HG02852 (cell line): ENCODE results near the gene DOCK11.
"Not testable (repeated sequence)": the region's sequence is repeated elsewhere in the genome, so short reads cannot be mapped to it uniquely, and the experiment has no call there.

Source experiments
- ATAC-seq: cut with Tn5 transposase; IDR thresholded peaks from one replicate; pipeline ENCODE4 v1.9.1; 2021; ENCODE audit warnings: mild to moderate bottlenecking, moderate library complexity; ENCODE audit not compliant: unreplicated experiment

DOCK11 gene

DNA sequence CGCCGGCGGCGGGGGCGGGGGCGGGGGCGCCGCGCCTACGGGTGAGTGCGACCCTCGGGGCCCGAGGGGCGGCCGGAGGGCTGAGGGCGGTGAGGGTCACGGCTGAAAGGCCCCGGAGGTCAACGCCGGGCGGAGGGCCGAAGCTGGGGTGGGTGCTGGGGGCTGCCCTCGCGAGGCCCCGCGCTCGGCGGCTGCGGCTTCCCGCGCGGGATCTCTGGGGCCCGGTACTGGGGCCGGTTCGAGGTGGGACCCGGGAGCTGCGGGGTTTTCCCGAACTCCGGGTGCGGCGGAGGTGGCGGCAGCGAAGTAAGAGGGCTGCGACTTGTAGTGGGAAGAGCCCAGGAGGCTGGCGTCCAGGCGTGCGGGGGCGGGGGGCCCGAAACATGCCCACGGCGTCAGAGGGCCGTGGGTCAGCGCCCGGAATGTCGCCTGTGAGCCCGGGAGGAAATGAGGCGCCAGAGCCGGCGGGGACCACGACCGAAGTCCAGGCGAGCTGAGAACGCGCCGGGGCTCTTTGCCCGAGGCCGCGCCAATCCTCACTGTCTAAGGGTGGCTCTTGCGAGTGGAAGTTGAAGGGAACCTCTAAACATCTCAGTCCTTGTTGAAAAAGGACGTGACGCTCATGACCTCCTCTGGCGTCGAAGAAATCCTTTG is 232.2 kb downstream of the DOCK11 start:
- peak; percentile 8 for ATAC-seq

DNA sequence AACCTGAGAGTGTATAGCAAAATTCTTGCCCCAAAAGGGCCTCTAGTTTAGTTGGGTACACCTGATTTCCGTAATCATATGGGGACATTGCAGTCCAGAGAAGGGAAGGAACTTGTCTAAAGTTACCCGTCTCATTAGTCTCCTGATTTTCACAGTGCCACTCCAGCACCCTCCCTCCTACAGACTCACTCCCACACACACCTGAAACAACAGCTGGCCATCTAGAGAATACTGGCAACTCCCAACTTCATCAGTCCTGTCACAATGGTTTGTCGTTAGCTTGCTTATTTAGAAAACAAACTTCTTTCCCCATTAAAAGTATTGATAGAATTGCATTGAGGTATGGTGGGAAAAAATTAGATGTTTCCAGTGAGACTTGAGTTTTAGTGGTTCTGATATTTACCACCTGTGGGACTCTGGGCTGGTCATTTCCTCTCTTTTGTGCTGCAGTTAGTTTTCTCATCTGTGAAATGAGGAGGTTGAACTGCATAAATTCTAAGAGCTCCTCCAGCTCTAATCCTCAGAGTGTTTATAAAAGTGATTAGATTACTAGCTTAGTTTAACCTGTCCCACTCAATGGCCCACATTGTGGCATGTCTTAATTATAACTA is 233.5 kb downstream of the DOCK11 start:
- ATAC-seq = no peak

DNA sequence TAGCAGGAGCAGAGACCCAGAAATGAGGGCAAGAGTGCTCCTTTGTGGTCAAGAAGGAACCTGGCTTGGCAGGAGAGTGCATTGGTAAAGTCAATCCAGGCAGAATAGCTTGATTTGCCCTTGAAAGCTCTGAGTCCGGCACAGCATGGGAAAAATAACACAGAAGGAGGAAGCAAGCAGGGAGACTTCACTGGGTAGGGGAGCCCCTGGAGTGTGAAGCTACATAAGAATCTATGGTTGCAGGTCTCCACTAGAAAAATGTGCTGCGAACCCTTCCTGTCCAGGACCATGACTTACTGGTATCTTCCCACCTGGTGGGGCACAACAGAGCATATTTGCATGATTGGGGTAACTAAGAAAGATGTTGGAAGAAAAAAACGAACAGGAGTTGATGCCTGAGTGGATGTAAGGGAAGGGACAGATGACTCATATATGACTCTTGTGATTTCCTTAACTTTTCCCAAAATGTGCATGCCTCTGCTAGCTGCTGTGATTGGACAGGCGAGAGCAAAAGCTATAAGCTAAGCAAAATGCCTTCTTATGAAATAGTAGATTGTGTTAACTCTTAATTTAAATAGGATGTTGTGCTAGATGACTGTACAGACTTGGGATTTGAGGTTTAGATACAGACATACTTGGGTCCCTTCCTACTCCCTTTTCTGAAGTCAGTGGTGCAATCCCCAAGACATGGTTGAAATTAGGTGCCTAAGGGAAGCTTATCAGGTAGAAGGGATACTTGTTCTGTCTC is 235.1 kb downstream of the DOCK11 start:
- no peak for ATAC-seq

DNA sequence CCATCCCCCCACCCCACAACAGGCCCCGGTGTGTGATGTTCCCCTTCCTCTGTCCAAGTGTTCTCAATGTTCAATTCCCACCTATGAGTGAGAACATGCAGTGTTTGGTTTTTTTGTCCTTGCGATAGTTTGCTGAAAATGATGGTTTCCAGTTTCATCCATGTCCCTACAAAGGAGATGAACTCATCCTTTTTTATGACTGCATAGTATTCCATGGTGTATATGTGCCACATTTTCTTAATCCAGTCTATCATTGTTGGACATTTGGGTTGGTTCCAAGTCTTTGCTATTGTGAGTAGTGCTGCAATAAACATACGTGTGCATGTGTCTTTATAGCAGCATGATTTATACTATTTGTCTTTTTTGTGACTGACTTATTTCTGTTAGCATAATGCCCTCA is 236.9 kb downstream of the DOCK11 start:
- ATAC-seq = not testable (repeated sequence)

DNA sequence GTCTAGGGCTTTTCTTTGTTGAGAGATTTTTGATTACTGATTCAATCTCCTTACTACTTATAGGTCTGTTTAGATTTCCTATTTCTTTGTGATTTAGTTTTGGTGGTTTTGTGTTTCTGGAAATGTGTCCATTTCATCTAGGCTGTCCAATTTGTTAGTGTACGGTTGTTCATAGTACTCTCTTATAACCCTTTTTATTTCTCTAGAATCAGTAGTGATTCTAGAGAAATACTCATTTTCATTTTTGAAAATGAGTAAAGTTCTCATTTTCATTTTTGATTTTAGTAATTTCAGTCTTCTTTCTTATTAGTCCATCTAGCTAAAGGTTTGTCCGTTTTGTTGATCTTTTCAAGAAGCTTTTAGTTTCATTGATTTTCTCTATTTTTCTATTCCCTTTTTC is 239.3 kb downstream of the DOCK11 start:
- peak; percentile 66 for ATAC-seq
